G401.6 (cell line): ENCODE measurements around the gene DCAF7.

Experiments used
- FAIRE-seq: peaks from 2 replicates; lab custom pipeline; 2012; peaks lifted over from hg19 to GRCh38; lab: Jason Lieb, UNC

Gene DCAF7

GRCh38 chr17:63544467-63545301 lies 5.6 kb upstream of the DCAF7 start:
- no peak for FAIRE-seq

- no peak for FAIRE-seq
Observed at GRCh38 chr17:63546308-63547082, 3.8 kb upstream of the DCAF7 start.

GRCh38 chr17:63547083-63547523 lies 3.2 kb upstream of the DCAF7 start:
- no peak for FAIRE-seq

GRCh38 chr17:63549289-63549945 lies 860 bp upstream of the DCAF7 start:
- no peak for FAIRE-seq

- FAIRE-seq, result no peak
Observed at GRCh38 chr17:63550817-63551639, 751 bp downstream of the DCAF7 start.

- no peak for FAIRE-seq
Observed at GRCh38 chr17:63552211-63552610, 1.9 kb downstream of the DCAF7 start.

- FAIRE-seq, result no peak
Observed at GRCh38 chr17:63555500-63556156, 5.4 kb downstream of the DCAF7 start.

GRCh38 chr17:63557416-63557815 lies 7.1 kb downstream of the DCAF7 start:
- no peak for FAIRE-seq

- FAIRE-seq, result no peak
Observed at GRCh38 chr17:63558441-63558840, 8.2 kb downstream of the DCAF7 start.

- FAIRE-seq, result no peak
Observed at GRCh38 chr17:63561819-63562218, 11.5 kb downstream of the DCAF7 start.

- FAIRE-seq, result no peak
Observed at GRCh38 chr17:63563339-63563738, 13.1 kb downstream of the DCAF7 start.

GRCh38 chr17:63564562-63564961 lies 14.3 kb downstream of the DCAF7 start:
- no peak for FAIRE-seq

GRCh38 chr17:63567229-63567628 lies 17.0 kb downstream of the DCAF7 start:
- FAIRE-seq, result no peak

GRCh38 chr17:63568563-63568962 lies 18.3 kb downstream of the DCAF7 start:
- no peak for FAIRE-seq

GRCh38 chr17:63571632-63572310 lies 21.5 kb downstream of the DCAF7 start:
- no peak for FAIRE-seq

GRCh38 chr17:63573634-63574033 lies 23.4 kb downstream of the DCAF7 start:
- FAIRE-seq, result no peak

- no peak for FAIRE-seq
Observed at GRCh38 chr17:63578027-63578768, 27.9 kb downstream of the DCAF7 start.

GRCh38 chr17:63578769-63579111 lies 28.5 kb downstream of the DCAF7 start:
- no peak for FAIRE-seq

GRCh38 chr17:63579633-63580032 lies 29.4 kb downstream of the DCAF7 start:
- no peak for FAIRE-seq

GRCh38 chr17:63587770-63588169 lies 37.5 kb downstream of the DCAF7 start:
- FAIRE-seq, result no peak
